ENCODE data around the gene DGKB.
"Not testable (repeated sequence)": the region's sequence is repeated elsewhere in the genome, so short reads cannot be mapped to it uniquely, and the experiment has no call there.

Gene DGKB

GRCh38 chr7:14458846-14459245, 443.7 kb downstream of the DGKB start:
- not testable (repeated sequence) for DNase-seq (ENCODE audit: low read depth, low spot score)

- DNase-seq (ENCODE audit: low read depth, low spot score): peak; percentile 38
Observed at GRCh38 chr7:14457568-14458453, 444.7 kb downstream of the DGKB start.

DNA sequence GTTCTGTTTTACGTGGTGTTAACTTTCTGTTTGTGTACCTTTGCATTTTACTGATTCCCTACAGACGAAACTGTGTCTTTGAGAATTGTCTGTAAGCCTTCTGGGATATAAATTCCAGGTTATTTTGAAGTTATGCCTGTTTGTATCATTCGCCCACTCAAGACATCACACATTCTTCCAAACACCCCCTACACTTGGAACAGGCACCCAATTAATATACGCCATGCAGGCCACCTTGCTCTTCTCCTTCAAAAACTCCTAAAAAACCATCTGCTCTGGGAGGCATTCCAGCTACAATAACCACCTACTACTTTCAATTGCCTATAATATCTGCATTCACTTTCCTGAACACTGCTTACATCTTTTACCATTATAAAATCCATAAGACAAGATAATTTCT, 453.3 kb downstream of the DGKB start:
- no peak for DNase-seq (ENCODE audit: low read depth, low spot score)

- DNase-seq (ENCODE audit: low read depth, low spot score): no peak
Observed at GRCh38 chr7:14446829-14447228, 455.7 kb downstream of the DGKB start.

- DNase-seq (ENCODE audit: low read depth, low spot score): no peak
Observed at GRCh38 chr7:14446219-14446618, 456.3 kb downstream of the DGKB start.

- no peak for DNase-seq (ENCODE audit: low read depth, low spot score)
Observed at GRCh38 chr7:14438366-14438765, 464.2 kb downstream of the DGKB start.

GRCh38 chr7:14436878-14437277, 465.7 kb downstream of the DGKB start:
- DNase-seq (ENCODE audit: low read depth, low spot score): no peak

- no peak for DNase-seq (ENCODE audit: low read depth, low spot score)
Observed at GRCh38 chr7:14432924-14433323, 469.6 kb downstream of the DGKB start.

DNA sequence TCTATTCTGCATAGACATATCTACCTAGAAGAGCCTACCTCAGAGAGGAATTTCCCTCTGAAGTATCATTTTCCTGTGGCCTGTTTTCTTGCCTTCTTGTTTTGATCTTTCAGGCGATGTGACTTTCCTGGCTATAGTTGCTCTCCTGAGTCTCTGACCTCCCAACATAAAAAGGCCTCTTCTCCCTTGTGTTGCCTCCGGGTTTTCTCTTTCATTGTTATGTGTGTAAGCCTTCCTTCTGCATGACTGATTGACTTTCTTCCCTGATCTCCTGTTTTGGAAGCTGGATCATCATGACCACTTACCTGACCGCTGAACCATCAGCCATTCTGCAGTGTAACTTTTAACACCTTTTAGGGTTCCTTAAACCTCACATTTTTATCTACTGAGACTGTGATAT, 471.6 kb downstream of the DGKB start:
- no peak for DNase-seq (ENCODE audit: low read depth, low spot score)

DNA sequence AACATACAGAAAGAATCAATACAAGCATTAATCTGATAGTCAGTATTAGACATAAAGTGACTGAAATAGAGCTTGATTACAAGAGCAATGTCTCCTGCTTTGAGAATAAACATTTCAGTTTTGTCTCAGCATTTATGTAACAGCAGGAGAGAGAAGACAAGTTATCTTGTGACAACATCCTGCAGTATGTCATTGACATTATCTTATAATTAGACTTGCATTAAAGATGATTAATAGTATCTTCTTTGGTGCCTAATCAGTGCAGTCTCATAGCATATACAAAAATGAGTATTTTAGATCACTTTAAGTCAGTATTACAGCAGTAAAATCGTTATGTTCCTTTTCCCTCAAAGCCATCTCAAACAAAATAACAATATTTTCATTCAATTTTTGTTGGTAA, 477.0 kb downstream of the DGKB start:
- DNase-seq (ENCODE audit: low read depth, low spot score): no peak

- DNase-seq (ENCODE audit: low read depth, low spot score): no peak
Observed at GRCh38 chr7:14424675-14425074, 477.9 kb downstream of the DGKB start.

DNA sequence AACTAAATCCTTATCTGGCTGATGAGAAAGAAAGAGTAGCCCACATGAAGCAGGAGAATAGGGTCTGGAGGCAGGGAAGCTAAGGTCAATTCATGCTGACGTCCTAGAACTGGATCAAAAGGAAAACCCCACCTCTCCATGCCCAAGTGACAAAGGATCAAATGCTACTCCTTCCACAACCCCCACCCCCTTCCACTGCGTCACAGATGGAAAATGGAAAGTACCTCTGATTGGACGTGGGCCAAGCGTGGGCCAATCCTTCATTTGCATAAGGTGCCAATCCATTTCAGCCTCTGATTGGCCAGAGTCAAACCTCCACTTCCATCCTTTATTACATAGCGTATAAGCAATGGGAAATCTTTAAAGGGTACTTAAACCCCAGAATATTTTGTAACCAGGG, 481.8 kb downstream of the DGKB start:
- no peak for DNase-seq (ENCODE audit: low read depth, low spot score)

DNA sequence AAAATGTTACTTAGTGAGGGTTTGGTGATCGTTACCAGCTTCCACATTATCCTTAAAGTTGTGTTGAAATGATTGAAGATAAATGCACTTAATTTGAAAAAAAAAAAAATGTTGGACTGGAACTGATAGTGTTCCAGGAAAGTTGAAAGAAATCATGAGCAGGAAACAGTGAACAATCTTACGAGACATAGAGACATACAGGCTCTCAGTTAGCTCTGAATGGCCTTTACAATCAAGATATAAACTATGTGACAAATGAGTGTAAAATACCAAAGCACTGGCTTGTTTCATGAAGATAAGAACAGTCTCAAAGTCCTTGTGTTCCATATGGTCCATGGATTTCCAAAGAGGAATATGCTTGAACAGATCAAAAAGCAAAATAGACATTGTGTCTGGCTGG, 483.0 kb downstream of the DGKB start:
- no peak for DNase-seq (ENCODE audit: low read depth, low spot score)

GRCh38 chr7:14418633-14419032, 483.9 kb downstream of the DGKB start:
- DNase-seq (ENCODE audit: low read depth, low spot score): no peak

DNA sequence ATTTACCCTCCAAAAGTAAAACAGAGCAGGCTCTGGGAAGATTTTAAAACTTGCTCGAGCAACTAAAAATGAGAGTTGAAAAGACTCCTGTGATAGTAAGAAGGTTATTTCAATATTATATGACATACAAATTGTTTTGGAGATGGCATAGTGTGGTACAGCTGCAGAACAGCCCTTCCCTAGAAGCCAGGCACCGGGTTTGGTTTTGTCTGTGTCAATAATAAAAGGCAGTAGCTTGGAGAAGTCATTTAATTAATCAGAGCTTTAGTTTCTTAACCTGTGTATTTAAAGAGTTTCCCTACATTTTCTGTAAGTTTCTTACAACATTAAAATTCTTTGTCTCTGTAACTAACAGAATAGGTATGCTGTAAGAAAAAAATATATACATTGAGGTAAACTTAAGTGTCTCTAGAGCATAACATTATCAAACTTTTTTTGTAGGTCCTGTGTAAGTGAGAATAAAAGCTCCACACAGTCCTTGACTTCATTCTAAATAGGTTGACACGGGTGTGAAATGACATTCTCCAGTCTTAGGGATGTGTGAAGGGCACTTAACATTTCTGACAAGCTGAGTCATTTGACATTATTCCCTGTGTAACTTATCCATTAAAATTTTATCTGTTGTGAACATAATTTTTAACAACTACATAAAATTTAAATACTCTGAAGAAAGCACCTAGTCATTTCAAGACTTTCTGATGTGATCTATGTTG, 488.1 kb downstream of the DGKB start:
- no peak for DNase-seq (ENCODE audit: low read depth, low spot score)

DNA sequence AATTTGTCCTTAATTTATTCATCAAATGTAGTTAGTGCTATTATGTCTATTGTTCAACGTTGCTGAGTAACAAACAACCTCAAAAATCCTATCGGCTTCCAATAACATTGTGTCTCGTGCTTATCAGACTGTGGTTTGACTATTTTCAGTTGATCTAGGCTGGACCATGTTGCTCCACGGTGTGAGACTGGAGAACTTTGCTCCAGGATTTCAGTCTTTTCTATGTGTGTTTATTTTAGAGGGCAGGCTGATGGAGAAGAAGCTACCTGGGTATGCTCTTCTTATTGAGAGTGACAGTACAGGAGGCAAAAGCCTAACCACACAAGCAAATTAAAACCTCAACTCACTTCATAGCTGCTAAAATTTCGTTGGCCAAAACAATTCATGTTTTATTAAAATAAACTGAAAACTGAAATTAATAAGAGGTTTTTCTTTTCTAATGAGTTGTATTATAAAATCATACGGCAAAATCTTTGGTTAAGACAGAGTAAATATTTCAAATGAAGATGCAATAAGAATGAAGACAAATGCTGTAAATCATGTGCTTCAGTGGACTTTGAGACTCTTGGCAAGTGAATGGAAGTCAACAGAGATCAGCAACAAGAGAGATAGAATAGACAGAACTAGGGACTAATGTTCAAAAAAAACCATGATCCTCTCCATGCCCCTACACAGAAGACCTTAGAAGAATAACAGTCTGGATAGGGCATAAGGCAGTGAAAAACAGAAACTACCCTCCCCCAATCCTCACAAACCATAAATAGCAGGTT, 495.1 kb downstream of the DGKB start:
- no peak for DNase-seq (ENCODE audit: low read depth, low spot score)

GRCh38 chr7:14403587-14403986, 499.0 kb downstream of the DGKB start:
- DNase-seq (ENCODE audit: low read depth, low spot score): no peak

GRCh38 chr7:14400271-14400670, 502.3 kb downstream of the DGKB start:
- no peak for DNase-seq (ENCODE audit: low read depth, low spot score)

GRCh38 chr7:14398526-14398925, 504.0 kb downstream of the DGKB start:
- DNase-seq (ENCODE audit: low read depth, low spot score): no peak

- DNase-seq (ENCODE audit: low read depth, low spot score): no peak
Observed at GRCh38 chr7:14395860-14396259, 506.7 kb downstream of the DGKB start.

DNA sequence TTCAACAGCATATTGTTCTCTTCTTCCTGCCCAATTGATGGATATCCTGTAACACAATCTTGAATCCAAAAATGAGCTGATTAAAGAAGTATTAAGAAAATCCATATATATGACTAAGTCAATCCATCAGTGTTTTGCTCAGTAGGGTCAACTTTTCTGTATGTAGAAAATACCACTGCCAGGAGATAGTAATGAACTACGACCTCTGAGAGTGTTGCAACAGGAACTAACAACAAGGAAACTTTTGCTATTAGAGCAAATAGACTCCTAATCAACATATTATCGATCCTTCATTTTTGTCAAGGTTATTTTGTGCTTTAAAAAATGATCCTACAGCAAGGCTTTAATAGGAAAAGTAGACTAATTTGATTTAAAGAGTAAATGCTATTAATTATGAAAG, 507.8 kb downstream of the DGKB start:
- no peak for DNase-seq (ENCODE audit: low read depth, low spot score)

GRCh38 chr7:14389595-14389994, 513.0 kb downstream of the DGKB start:
- DNase-seq (ENCODE audit: low read depth, low spot score): no peak

Data from iPS DF 19.7 (cell line).